HL-60 (cell line): ENCODE measurements around the gene DCHS2.

Source experiments
- CTCF ChIP-seq: IDR thresholded peaks from one replicate; pipeline ENCODE4 v1.5.1; 2011; ENCODE audit warnings: low read length, control low read depth, inconsistent platforms; ENCODE audit not compliant: insufficient read depth
- GABPA ChIP-seq: IDR thresholded peaks from 2 replicates; pipeline ENCODE4 v1.6.1; 2012; ENCODE audit warnings: low read depth
- REST ChIP-seq: IDR thresholded peaks from 2 replicates; pipeline ENCODE4 v1.6.1; 2012; ENCODE audit warnings: low read depth; ENCODE audit not compliant: insufficient replicate concordance

GRCh38 chr4:154349829-154350228 is 141.8 kb downstream of the DCHS2 start:
- TF ChIP-seq CTCF (no peak), REST (no peak), GABPA (no peak)
